GM06990 (cell line): Measurements from ENCODE around the gene TCF4.

ENCODE experiments used
- DNase-seq: peaks from one replicate; pipeline ENCODE4 v3.0.0-alpha.2; 2011; ENCODE audit not compliant: insufficient read length; ENCODE audit errors: extremely low read depth
- H3K27me3 ChIP-seq: replicated peaks from 2 replicates; pipeline ENCODE4 v1.6.0; 2011; ENCODE audit warnings: low read length; ENCODE audit not compliant: control insufficient read depth, insufficient read depth
- H3K36me3 ChIP-seq: 2 replicates; pipeline ENCODE4 v1.5.1; 2011; ENCODE audit warnings: low read length; ENCODE audit not compliant: control insufficient read depth, insufficient read depth
- H3K4me3 ChIP-seq: replicated peaks from 2 replicates; pipeline ENCODE4 v1.5.1; 2011; ENCODE audit warnings: low read depth, mild to moderate bottlenecking, control low read depth, low read length
- TF ChIP-seq, protein P1 (sequence below): IDR thresholded peaks from 2 replicates; pipeline ENCODE4 v1.5.1; 2011; ENCODE audit warnings: low read length, control low read depth, mild to moderate bottlenecking, inconsistent platforms; ENCODE audit not compliant: insufficient read depth, poor library complexity, severe bottlenecking

Gene TCF4

DNA sequence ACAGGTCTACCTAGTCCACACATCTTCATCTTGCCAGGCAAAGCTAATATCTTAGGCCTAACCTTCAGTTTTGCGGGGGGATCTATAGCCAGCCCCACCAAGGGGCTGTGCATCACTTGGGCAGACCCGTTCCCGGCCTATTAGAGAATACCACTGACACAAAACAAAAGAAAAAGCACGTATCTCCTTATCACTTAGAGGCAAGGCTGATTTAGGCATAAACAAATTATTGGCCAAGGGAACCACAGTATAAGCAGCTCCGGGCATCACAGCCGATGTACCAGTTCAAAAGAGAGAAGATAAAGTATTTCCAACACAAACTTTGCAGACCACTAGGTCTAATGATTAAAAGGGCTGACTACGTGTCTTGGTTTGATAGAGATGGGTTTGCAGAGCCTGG lies 248.0 kb downstream of the TCF4 start:
- DNase-seq = no peak
- TF ChIP-seq, protein P1, sequence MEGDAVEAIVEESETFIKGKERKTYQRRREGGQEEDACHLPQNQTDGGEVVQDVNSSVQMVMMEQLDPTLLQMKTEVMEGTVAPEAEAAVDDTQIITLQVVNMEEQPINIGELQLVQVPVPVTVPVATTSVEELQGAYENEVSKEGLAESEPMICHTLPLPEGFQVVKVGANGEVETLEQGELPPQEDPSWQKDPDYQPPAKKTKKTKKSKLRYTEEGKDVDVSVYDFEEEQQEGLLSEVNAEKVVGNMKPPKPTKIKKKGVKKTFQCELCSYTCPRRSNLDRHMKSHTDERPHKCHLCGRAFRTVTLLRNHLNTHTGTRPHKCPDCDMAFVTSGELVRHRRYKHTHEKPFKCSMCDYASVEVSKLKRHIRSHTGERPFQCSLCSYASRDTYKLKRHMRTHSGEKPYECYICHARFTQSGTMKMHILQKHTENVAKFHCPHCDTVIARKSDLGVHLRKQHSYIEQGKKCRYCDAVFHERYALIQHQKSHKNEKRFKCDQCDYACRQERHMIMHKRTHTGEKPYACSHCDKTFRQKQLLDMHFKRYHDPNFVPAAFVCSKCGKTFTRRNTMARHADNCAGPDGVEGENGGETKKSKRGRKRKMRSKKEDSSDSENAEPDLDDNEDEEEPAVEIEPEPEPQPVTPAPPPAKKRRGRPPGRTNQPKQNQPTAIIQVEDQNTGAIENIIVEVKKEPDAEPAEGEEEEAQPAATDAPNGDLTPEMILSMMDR = no peak
- no peaks in the 10 kb centered on the region for H3K36me3 ChIP-seq
- no peaks in the 10 kb centered on the region for H3K27me3 ChIP-seq
- H3K4me3 ChIP-seq = no peak overlapping the region

DNA sequence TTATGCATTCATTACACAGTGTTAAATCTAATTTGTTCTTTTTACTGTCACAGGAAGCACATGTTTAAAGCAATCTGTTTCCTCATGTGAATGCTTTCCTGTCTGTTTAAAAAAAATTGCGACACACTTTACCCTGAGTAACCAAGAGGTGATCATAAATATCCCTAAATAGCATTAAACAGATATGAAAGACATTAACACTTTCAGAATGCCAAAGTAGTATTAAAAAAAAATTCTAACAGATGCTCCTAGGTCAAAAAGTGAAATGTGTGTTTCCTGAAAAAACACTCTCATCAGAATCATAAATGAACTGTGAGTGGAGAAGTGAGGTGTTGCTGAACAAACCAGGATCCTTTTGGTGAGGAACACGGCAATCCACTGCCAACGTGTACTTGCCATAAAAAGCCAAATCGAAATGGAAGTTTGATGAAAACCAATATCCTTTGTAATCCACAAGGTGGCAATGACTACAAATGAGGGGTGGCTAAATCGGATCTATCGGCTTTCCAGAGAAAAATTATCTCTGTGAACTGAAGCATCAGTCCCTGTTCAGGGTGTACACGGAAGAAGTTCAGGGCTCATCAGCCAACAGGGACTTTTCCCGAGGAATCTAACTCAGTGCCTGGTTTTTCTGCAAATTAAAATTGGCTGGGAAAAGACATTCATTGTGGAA lies 248.9 kb downstream of the TCF4 start:
- no peak for DNase-seq
- TF ChIP-seq, protein P1 = no peak
- Histone ChIP-seq H3K27me3 (no peaks in the 10 kb centered on the region), H3K36me3 (no peaks in the 10 kb centered on the region), H3K4me3 (no peak overlapping the region)

DNA sequence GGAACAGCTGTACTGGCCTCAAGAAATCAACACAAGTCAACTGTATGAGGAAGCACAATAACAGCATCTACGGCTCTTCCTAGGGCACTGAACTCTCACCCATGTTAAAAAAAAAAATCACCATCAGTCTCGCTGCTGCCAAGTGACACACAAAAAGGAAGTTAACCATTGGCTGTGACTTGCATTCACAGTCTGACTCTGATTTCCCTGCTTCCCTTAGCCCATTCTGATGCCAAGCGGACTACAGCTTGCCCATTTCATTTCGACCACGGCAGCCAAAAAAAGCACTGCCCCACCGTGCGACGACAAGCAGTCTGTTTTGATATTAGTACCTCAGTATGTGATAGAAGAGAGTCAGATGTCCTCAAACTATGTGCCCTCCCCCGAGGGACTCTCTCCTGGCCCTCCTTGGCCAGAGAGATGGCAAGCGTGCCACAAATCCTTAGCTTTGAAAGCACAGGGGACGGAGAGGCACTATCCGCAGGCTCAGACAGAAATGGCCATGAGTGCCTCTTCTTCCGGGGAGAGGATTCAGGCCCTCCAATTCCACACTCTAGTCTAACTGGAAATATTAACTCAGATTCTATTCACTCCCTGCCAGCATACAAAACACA lies 250.0 kb downstream of the TCF4 start:
- Histone ChIP-seq H3K36me3 (no peaks in the 10 kb centered on the region), H3K27me3 (no peaks in the 10 kb centered on the region), H3K4me3 (no peak overlapping the region)
- no peak for DNase-seq
- TF ChIP-seq, protein P1 = no peak

DNA sequence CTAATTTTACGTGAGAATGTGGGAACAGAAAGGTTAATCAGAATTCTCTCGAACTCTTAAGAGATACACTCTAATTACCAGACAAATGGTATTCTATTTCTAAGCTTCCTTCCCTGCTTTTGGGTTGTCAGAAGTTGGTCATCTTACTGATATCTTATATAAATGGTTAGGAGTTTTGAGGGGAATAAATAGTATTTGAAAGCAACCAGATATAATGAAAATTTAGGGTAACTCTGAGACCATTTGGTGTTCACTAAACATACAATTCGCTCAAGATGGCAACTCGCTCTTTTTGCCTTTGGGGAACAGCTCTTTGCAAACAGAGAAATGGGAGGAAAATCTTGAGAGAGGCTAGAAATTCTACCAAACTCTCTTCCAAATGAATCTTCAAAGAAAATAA lies 250.9 kb downstream of the TCF4 start:
- Histone ChIP-seq H3K4me3 (no peak overlapping the region), H3K27me3 (no peaks in the 10 kb centered on the region), H3K36me3 (no peaks in the 10 kb centered on the region)
- TF ChIP-seq, protein P1 = no peak
- no peak for DNase-seq

DNA sequence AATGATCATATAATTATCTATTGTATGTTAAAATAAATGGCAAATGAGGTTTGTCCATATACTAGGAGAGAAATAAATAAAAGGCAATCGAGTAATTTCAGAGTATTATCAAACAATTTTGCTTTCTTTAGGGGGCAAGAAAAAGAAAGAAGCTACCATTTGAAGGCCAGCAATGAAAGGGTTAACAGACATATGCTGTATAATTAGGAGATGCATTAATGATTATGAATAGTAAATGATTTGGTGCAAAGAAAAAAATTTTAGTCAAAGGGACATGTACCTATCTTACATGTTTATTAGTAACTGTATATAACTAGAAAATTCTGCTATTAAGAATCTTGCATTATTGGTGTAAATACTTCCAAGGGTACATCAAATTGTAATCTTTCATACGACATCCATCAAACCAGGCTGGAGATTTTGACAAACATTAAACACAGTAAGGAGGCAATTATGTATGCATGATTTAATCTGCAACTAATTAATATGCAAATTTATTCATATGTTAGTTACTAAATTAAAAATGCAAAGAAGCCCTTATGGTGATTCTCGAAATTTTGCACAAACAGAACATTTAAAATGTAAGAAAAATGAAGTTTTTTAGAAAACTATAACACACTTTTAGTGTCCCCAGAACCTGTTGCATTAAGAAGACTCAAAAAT lies 251.4 kb downstream of the TCF4 start:
- Histone ChIP-seq H3K36me3 (no peaks in the 10 kb centered on the region), H3K27me3 (no peaks in the 10 kb centered on the region), H3K4me3 (no peak overlapping the region)
- TF ChIP-seq, protein P1 = no peak
- no peak for DNase-seq
